Skin of body (tissue), 2 donors: ENCODE data around the gene ABRACL. TPM values are rescaled to one million over a fixed set of nuclear protein-coding genes. Genes with fewer than 3 reads are reported as not detected.

ENCODE experiments used
- DNase-seq: peaks from one replicate; lab custom pipeline; 2025; lab: John Stamatoyannopoulos, UW
- total RNA-seq: library from RNA; depleted of rRNA; stranded (reverse); fragments of >200 nt; gene quantifications from one replicate; pipeline ENCODE4 v1.2.3, GENCODE V29; 2014

The ABRACL gene
- total RNA-seq, 1 donor from 2014 or later = 26.1 TPM

- no peak for DNase-seq
Measured at GRCh38 chr6:139053382-139053781, 24.8 kb downstream of the ABRACL start.

DNA sequence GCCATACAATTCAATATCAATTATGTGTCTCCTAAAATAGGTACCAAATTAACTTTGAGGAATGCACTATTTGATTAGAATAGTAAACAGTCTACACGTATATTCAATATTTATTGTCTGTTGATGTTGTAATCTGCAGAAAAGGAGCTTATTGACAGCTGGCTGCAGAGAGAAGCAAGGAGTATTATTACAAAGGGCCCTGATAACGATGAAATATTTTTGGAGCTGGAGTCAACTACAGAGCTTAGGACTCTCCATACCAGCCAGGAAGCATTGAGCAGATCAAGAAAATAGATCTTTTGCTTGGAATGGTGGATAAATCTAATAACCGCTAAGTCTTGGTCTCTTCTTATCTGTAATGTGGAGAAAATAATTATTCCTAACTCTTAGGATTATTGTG lies 25.5 kb downstream of the ABRACL start:
- DNase-seq = no peak

- DNase-seq = no peak
Measured at GRCh38 chr6:139055709-139056108, 27.2 kb downstream of the ABRACL start.

DNA sequence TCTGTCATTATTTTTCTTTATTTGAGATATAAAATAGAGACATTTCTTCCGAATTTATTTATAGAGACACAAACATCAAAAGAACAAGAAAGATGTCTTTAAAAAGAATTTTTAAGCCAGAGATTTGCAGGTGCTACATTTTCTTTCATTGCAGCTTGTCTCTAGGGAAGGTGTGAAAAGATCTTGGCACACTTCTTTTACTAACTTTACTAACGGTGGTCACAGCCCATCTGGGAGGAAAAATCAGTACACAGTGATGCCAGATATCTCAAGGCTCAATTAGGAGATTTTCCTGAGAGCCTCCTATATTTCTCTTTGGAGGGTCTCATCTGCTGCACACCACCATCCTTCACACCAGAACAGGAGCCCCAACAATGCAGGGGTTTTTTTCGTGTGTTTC lies 29.5 kb downstream of the ABRACL start:
- no peak for DNase-seq

- no peak for DNase-seq
Measured at GRCh38 chr6:139060332-139060731, 31.8 kb downstream of the ABRACL start.

GRCh38 chr6:139062932-139063646 lies 34.5 kb downstream of the ABRACL start:
- DNase-seq = no peak

GRCh38 chr6:139064981-139065665 lies 36.6 kb downstream of the ABRACL start:
- no peak for DNase-seq

GRCh38 chr6:139066080-139066479 lies 37.5 kb downstream of the ABRACL start:
- DNase-seq = no peak

DNA sequence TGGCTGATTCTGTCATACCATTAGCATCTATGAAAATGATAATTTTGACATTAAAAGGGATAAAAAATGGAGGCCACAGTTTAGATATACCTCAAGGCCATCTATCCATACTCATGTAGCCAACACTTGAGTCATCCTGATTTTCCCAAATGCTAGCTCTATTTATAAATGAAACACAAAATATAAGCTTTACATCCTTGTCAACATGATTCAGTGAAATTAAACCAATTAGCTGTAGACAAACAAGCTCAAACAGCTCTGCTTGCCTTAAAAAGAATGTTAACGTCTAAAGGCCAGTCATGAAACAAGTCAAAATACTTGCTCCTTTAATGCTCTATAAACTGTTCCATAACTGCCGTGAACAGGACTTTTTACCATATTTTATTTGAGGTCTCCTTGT lies 40.3 kb downstream of the ABRACL start:
- no peak for DNase-seq

DNA sequence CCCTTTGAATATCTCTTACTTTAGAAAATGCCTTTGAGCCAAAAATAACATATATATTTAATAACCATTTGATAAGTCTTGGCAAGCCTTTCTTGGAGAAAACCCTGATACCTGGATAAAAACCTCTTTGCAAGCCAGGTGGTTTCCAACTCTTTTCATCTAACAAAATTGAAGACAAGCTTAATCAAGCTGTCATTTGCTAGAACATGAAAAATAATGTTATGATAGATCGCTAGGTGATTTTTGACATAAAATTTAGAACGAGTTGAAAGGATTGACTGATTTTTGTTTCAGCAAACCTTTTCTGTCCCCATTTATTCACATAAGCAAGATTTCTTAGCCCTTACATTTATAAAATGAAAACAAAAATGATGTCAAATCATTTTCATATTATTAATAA lies 44.6 kb downstream of the ABRACL start:
- DNase-seq = no peak

- no peak for DNase-seq
Measured at GRCh38 chr6:139079018-139079417, 50.5 kb downstream of the ABRACL start.

GRCh38 chr6:139080255-139080920 lies 51.8 kb downstream of the ABRACL start:
- DNase-seq = no peak

- DNase-seq = no peak
Measured at GRCh38 chr6:139081471-139081870, 52.9 kb downstream of the ABRACL start.

GRCh38 chr6:139082370-139082769 lies 53.8 kb downstream of the ABRACL start:
- DNase-seq = no peak

DNA sequence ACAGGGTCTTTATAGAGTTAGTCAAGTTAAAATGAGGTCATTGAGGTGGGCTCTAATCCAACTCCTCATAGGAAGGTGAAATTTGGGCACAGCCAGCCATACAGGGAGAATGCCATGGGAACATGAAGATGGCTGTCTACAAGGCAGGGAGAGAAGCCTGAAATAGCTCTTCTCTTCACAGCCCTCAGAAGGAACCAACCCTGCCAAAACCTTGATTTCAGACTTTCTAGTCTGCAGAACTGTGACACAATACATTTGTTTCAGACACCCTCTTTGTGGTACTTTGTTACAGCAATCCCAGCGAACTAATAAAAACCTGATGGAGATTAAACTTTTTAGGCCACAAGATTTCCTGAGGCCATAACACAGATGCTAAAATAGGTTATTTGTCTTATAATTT lies 63.3 kb downstream of the ABRACL start:
- no peak for DNase-seq

Other genes with a start within 250 kb of the ABRACL start
- gene ECT2L, start 232.7 kb upstream of the ABRACL start, total RNA-seq = 0.10 TPM
- gene REPS1, start 40.5 kb upstream of the ABRACL start, total RNA-seq = 66.1 TPM
- 39.7 TPM for gene HECA, start 106.3 kb downstream of the ABRACL start, total RNA-seq